GM23338 (cell line): Measurements from ENCODE around the gene DEFB127. TPM values are rescaled to one million over a fixed set of nuclear protein-coding genes. Genes with fewer than 3 reads are reported as not detected.
"Not testable (repeated sequence)": the region's sequence is repeated elsewhere in the genome, so short reads cannot be mapped to it uniquely, and the experiment has no call there.

Source experiments
- ATAC-seq: fragments of 200-7000 bp; cut with Tn5 transposase; 3 replicates; pipeline ENCODE4 v1.9.1; 2020
- DNase-seq: peaks from one replicate; pipeline ENCODE4 v3.0.0-alpha.2; 2015; ENCODE audit warnings: low spot score
- H2AFZ ChIP-seq: fragments of 200-600 bp; sonication (generic); 2 replicates; pipeline ENCODE4 v1.8.0; 2016; ENCODE audit warnings: antibody characterized with exemption, mild to moderate bottlenecking, moderate library complexity
- H3F3A ChIP-seq: fragments of 200-600 bp; sonication (generic); replicated peaks from 2 replicates; pipeline ENCODE4 v1.8.0; 2017; ENCODE audit warnings: antibody characterized with exemption, mixed run types, low read depth
- H3K27ac ChIP-seq: fragments of 200-600 bp; sonication (generic); 2 replicates; pipeline ENCODE4 v1.6.1; 2016; ENCODE audit warnings: low read depth
- H3K27me3 ChIP-seq: fragments of 200-600 bp; sonication (generic); 2 replicates; pipeline ENCODE4 v1.8.0; 2016; ENCODE audit warnings: mild to moderate bottlenecking, mixed run types, moderate library complexity; ENCODE audit not compliant: insufficient read depth
- H3K36me3 ChIP-seq: fragments of 200-600 bp; sonication (generic); 2 replicates; pipeline ENCODE4 v1.8.0; 2016; ENCODE audit warnings: mild to moderate bottlenecking; ENCODE audit not compliant: insufficient read depth
- H3K4me1 ChIP-seq: fragments of 200-600 bp; sonication (generic); 2 replicates; pipeline ENCODE4 v1.8.0; 2016; ENCODE audit warnings: mild to moderate bottlenecking, moderate library complexity; ENCODE audit not compliant: insufficient read depth
- H3K4me2 ChIP-seq: fragments of 200-600 bp; sonication (generic); 2 replicates; pipeline ENCODE4 v1.7.1; 2017; ENCODE audit warnings: mixed run types
- H3K4me3 ChIP-seq: fragments of 200-600 bp; sonication (generic); 2 replicates; pipeline ENCODE4 v1.6.1; 2016; ENCODE audit warnings: mixed run types
- H3K79me2 ChIP-seq: fragments of 200-600 bp; sonication (generic); replicated peaks from 2 replicates; pipeline ENCODE4 v1.8.0; 2017; ENCODE audit warnings: mild to moderate bottlenecking; ENCODE audit not compliant: insufficient read depth
- H3K9me2 ChIP-seq: fragments of 200-600 bp; sonication (generic); 2 replicates; pipeline ENCODE4 v1.8.0; 2017; ENCODE audit not compliant: insufficient read depth
- H4K20me1 ChIP-seq: fragments of 200-600 bp; sonication (generic); replicated peaks from 2 replicates; pipeline ENCODE4 v1.8.0; 2017; ENCODE audit warnings: mild to moderate bottlenecking; ENCODE audit not compliant: insufficient read depth
- H3K27ac Mint-ChIP-seq: 2 replicates; pipeline ENCODE4 v1.8.0; 2020; ENCODE audit warnings: inconsistent platforms, mild to moderate bottlenecking, moderate library complexity, mixed read lengths
- H3K27me3 Mint-ChIP-seq: 3 replicates; pipeline ENCODE4 v1.8.0; 2022; ENCODE audit warnings: low read depth, mild to moderate bottlenecking, moderate library complexity, mixed read lengths, inconsistent platforms; ENCODE audit not compliant: insufficient read depth, poor library complexity
- H3K36me3 Mint-ChIP-seq: 3 replicates; pipeline ENCODE4 v1.8.0; 2021; ENCODE audit warnings: low read depth, mild to moderate bottlenecking, inconsistent platforms, moderate library complexity, mixed read lengths
- H3K4me1 Mint-ChIP-seq: 3 replicates; pipeline ENCODE4 v1.8.0; 2020; ENCODE audit warnings: mild to moderate bottlenecking, inconsistent platforms, mixed read lengths
- H3K4me3 Mint-ChIP-seq: 3 replicates; pipeline ENCODE4 v1.8.0; 2021; ENCODE audit warnings: moderate library complexity, mild to moderate bottlenecking, inconsistent platforms, mixed read lengths
- H3K9me3 Mint-ChIP-seq: 3 replicates; pipeline ENCODE4 v1.8.0; 2020; ENCODE audit warnings: moderate library complexity, mild to moderate bottlenecking, inconsistent platforms, mixed read lengths
- polyA plus RNA-seq: library from polyadenylated mRNA; unstranded; fragments of >200 nt; fragmentation: Nextera tagmentation; extraction: Ambion mirVana; gene quantifications from 2 replicates; pipeline ENCODE4 v1.2.1, GENCODE V29; 2016
- total RNA-seq: library from RNA; depleted of rRNA; stranded (reverse); fragments of >200 nt; shearing (Covaris generic); gene quantifications from 2 replicates; pipeline ENCODE4 v1.2.3, GENCODE V29; 2014; rRNA removed

The DEFB127 gene
- total and polyA plus RNA-seq, 2 experiments from 2014 or later: not detected

DNA sequence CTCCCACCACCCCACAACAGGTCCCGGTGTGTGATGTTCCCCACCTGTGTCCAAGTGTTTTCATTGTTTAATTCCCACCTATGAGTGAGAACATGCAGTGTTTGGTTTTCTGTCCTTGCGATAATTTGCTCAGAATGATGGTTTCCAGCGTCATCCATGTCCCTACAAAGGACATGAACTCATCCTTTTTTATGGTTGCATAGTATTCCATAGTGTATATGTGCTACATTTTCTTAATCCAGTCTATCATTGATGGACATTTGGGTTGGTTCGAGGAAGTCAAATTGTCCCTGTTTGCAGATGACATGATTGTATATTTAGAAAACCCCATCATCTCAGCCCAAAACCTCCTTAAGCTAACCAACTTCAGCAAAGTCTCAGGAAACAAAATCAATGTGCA, 46.4 kb downstream of the DEFB127 start:
- not testable (repeated sequence) for H2AFZ ChIP-seq, H3K79me2 ChIP-seq, H3K36me3 Mint-ChIP-seq, H3K27me3 Mint-ChIP-seq, DNase-seq, H3K4me3 ChIP-seq, H3K9me3 Mint-ChIP-seq, H3K4me3 Mint-ChIP-seq, H3K27ac ChIP-seq, H3F3A ChIP-seq, H3K27ac Mint-ChIP-seq, H3K9me2 ChIP-seq, H3K36me3 ChIP-seq, ATAC-seq, H3K4me1 ChIP-seq, H3K4me2 ChIP-seq, H3K4me1 Mint-ChIP-seq, H4K20me1 ChIP-seq
- H3K27me3 ChIP-seq: peaks cover 39% of the 10 kb centered on the region

Other genes starting within 250 kb of the DEFB127 start
- gene DEFB125, start 69.8 kb upstream of the DEFB127 start, total RNA-seq: not detected in 2 replicates
- not detected in 2 replicates for gene DEFB125, start 69.8 kb upstream of the DEFB127 start, polyA plus RNA-seq
- not detected in 2 replicates for gene DEFB126, start 14.9 kb upstream of the DEFB127 start, total RNA-seq
- gene DEFB126, start 14.9 kb upstream of the DEFB127 start, polyA plus RNA-seq: not detected in 2 replicates
- not detected in 2 replicates for gene DEFB128, start 32.3 kb downstream of the DEFB127 start, total RNA-seq
- not detected in 2 replicates for gene DEFB128, start 32.3 kb downstream of the DEFB127 start, polyA plus RNA-seq
- gene DEFB129, start 69.8 kb downstream of the DEFB127 start, total RNA-seq: not detected in 2 replicates
- gene DEFB129, start 69.8 kb downstream of the DEFB127 start, polyA plus RNA-seq: not detected in 2 replicates
- not detected in 2 replicates for gene DEFB132, start 100.3 kb downstream of the DEFB127 start, total RNA-seq
- gene DEFB132, start 100.3 kb downstream of the DEFB127 start, polyA plus RNA-seq: not detected in 2 replicates
- gene C20orf96, start 133.3 kb downstream of the DEFB127 start, total RNA-seq: 14.6 and 17.8 TPM in 2 replicates
- gene C20orf96, start 133.3 kb downstream of the DEFB127 start, polyA plus RNA-seq: 29.0 and 36.3 TPM in 2 replicates
- gene ZCCHC3, start 140.1 kb downstream of the DEFB127 start, total RNA-seq: 65.8 and 66.3 TPM in 2 replicates
- 26.5 and 31.3 TPM in 2 replicates for gene ZCCHC3, start 140.1 kb downstream of the DEFB127 start, polyA plus RNA-seq
- 29.0 and 32.0 TPM in 2 replicates for gene SOX12, start 168.1 kb downstream of the DEFB127 start, total RNA-seq
- gene SOX12, start 168.1 kb downstream of the DEFB127 start, polyA plus RNA-seq: 14.1 and 16.1 TPM in 2 replicates
- gene NRSN2, start 189.7 kb downstream of the DEFB127 start, total RNA-seq: 14.4 and 19.8 TPM in 2 replicates
- 17.9 and 23.2 TPM in 2 replicates for gene NRSN2, start 189.7 kb downstream of the DEFB127 start, polyA plus RNA-seq
- gene TRIB3, start 223.3 kb downstream of the DEFB127 start, total RNA-seq: 13.7 and 21.0 TPM in 2 replicates
- gene TRIB3, start 223.3 kb downstream of the DEFB127 start, polyA plus RNA-seq: 5.8 and 6.9 TPM in 2 replicates